ENCODE measurements around the gene GDPD5. TPM values are rescaled to one million over a fixed set of nuclear protein-coding genes. Genes with fewer than 3 reads are reported as not detected.
A peak's percentile ranks its signal among the peaks of the same experiment; 100 is the strongest.

GDPD5 gene
- total RNA-seq, 1 experiment from 2014 or later = 28.6 TPM

DNA sequence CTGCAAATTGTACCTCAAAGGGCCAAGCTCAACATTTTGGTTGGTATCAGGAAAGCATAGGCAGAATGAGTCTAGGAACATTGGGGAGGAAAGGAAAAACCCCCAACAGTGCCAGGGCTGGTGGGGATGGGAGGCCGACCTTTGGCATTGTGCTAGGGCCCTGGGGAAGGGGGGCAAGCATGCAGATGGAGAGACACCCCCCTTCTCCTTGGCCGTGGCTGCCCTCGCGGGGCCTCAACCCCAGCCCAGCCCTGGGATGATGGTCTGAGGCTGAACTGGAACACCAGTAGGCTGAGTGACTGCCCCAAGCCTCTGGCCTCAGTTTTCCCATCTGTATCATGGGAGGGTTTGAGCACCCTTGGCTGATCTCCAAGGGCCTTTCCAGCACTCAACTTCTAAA, 40.0 kb downstream of the GDPD5 start:
- no peaks in the 10 kb centered on the region for H3K9me3 Mint-ChIP-seq (ENCODE audit: unreplicated experiment)
- BruUV-seq (replicated peaks) = no TSS peak
- Histone ChIP-seq H3K4me1 (peaks cover 20% of the 10 kb centered on the region), H3K4me3 (ENCODE audit: low read depth, low read length) (no peak overlapping the region), H3K27me3 (replicated peaks; ENCODE audit: control insufficient read depth, insufficient read depth, low read length) (no peaks in the 10 kb centered on the region), H3K36me3 (ENCODE audit: control insufficient read depth, insufficient read depth, low read length) (no peaks in the 10 kb centered on the region), H3K9me3 (no peaks in the 10 kb centered on the region)
- no peaks in the 10 kb centered on the region for H3K27me3 Mint-ChIP-seq (ENCODE audit: insufficient read depth, unreplicated experiment)
- peaks cover 20% of the 10 kb centered on the region for H3K4me1 Mint-ChIP-seq (ENCODE audit: low read depth, unreplicated experiment)
- no peaks in the 10 kb centered on the region for H3K36me3 Mint-ChIP-seq (ENCODE audit: insufficient read depth, unreplicated experiment)
- no peak for TF ChIP-seq CTCF (IDR thresholded peaks at IDR 0.05; ENCODE audit: insufficient read depth in 1 of 2, low read depth in 1 of 2, low read length in 1 of 2, severe bottlenecking in 1 of 2, unreplicated experiment in 1 of 2)
- ChIA-PET CTCF (interaction anchor here (1.3 kb wide), 1 partner anchor 13 kb away, joined by 4 read pairs; no protein-coding TSS in a partner anchor), POLR2A (no interaction called here)
- intact Hi-C loops (cut with micrococcal nuclease; ENCODE audit: unreplicated experiment) = no loop called here
- no peak overlapping the region for H3K4me3 Mint-ChIP-seq (ENCODE audit: unreplicated experiment)
- H3K27ac Mint-ChIP-seq (ENCODE audit: unreplicated experiment) = no peak overlapping the region
- DNase-seq = no peak

DNA sequence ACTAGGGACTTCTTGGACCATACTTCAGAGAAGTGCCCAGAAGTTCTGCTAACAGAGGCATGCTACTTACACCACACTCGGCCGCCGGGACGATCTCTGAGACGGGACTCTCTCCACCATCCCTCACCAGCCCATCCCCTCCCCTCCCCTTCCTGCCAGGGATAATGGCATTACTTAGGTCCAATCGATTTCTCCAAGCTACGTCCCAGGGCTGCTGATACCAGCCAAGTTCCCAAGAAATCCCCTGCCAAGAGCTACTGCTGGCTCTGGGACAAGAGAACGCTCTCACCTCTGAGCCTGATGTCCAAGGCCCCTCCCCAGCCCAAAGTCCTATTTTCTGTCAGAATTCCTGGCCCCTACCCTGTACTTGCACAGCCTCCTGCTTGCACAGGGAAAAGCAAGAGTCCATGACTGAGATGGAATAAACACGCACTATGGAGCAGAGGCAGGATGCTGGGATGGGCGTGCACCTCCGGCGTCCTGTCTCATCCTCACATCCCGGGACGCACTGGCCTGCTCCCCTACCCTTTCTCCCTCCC, 42.7 kb downstream of the GDPD5 start:
- no peak overlapping the region for H3K27ac Mint-ChIP-seq (ENCODE audit: unreplicated experiment)
- no peak overlapping the region for H3K4me3 Mint-ChIP-seq (ENCODE audit: unreplicated experiment)
- CTCF ChIA-PET = interaction anchor here (0.6 kb wide), 1 partner anchor 15 kb away, joined by 4 read pairs; no protein-coding TSS in a partner anchor
- H3K4me3 ChIP-seq (ENCODE audit: low read depth, low read length) = no peak overlapping the region
- no TSS peak for BruUV-seq (replicated peaks)
- no peaks in the 10 kb centered on the region for H3K27me3 Mint-ChIP-seq (ENCODE audit: insufficient read depth, unreplicated experiment)
- DNase-seq = peak in 1 of 2 experiments; percentile 45
- H3K4me1 ChIP-seq = peaks cover 11% of the 10 kb centered on the region
- H3K36me3 ChIP-seq (ENCODE audit: control insufficient read depth, insufficient read depth, low read length) = no peaks in the 10 kb centered on the region
- no peaks in the 10 kb centered on the region for H3K9me3 ChIP-seq
- TF ChIP-seq CTCF (IDR thresholded peaks at IDR 0.05; ENCODE audit: insufficient read depth in 1 of 2, low read depth in 1 of 2, low read length in 1 of 2, severe bottlenecking in 1 of 2, unreplicated experiment in 1 of 2) = no peak
- H3K4me1 Mint-ChIP-seq (ENCODE audit: low read depth, unreplicated experiment) = peaks cover 14% of the 10 kb centered on the region
- no peaks in the 10 kb centered on the region for H3K9me3 Mint-ChIP-seq (ENCODE audit: unreplicated experiment)
- POLR2A ChIA-PET = no interaction called here
- no peaks in the 10 kb centered on the region for H3K36me3 Mint-ChIP-seq (ENCODE audit: insufficient read depth, unreplicated experiment)
- no peaks in the 10 kb centered on the region for H3K27me3 ChIP-seq (replicated peaks; ENCODE audit: control insufficient read depth, insufficient read depth, low read length)
- intact Hi-C loops (cut with micrococcal nuclease; ENCODE audit: unreplicated experiment) = no loop called here

DNA sequence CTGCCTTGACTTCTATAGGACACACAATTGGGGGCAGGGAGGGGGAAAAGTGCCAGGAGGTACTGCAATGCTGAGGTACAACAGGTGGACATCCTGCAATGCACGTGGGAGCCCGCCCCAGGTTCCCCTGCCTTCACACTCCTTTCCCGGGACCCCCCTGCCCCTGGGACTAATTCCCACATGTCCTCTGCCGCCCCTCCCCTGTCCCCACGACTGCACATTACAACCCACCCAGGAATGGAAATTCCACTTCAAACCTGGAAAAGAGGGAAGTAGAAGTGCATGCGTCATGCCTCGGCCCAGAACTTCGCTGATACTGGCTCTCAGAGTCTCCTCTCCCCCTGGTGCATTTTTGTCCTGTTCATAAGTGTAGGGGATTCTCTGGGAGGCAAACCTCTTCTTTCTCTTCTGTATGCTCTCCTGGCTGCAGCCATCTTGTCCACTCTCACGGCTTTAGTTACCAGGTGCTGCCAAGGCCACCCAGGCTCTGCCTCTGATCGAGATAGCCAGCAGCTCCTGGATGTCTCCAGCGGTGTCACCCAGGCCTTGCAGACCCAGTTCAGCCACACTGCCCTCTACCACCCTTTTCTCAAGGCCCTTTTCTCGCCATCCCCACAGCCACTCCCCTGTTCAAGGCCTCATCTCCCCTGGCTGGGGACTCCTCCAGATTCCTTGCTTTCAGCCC, 43.7 kb downstream of the GDPD5 start:
- Histone ChIP-seq H3K36me3 (ENCODE audit: control insufficient read depth, insufficient read depth, low read length) (no peaks in the 10 kb centered on the region), H3K4me1 (peaks cover 11% of the 10 kb centered on the region), H3K27me3 (replicated peaks; ENCODE audit: control insufficient read depth, insufficient read depth, low read length) (no peaks in the 10 kb centered on the region), H3K4me3 (ENCODE audit: low read depth, low read length) (no peak overlapping the region), H3K9me3 (no peaks in the 10 kb centered on the region)
- POLR2A ChIA-PET = no interaction called here
- CTCF ChIA-PET = interaction anchor here (0.7 kb wide), 1 partner anchor 52 kb away, joined by 3 read pairs; no protein-coding TSS in a partner anchor
- no peak overlapping the region for H3K27ac Mint-ChIP-seq (ENCODE audit: unreplicated experiment)
- no peaks in the 10 kb centered on the region for H3K27me3 Mint-ChIP-seq (ENCODE audit: insufficient read depth, unreplicated experiment)
- H3K4me1 Mint-ChIP-seq (ENCODE audit: low read depth, unreplicated experiment) = peaks cover 14% of the 10 kb centered on the region
- no peaks in the 10 kb centered on the region for H3K9me3 Mint-ChIP-seq (ENCODE audit: unreplicated experiment)
- TF ChIP-seq CTCF (IDR thresholded peaks at IDR 0.05; ENCODE audit: insufficient read depth in 1 of 2, low read depth in 1 of 2, low read length in 1 of 2, severe bottlenecking in 1 of 2, unreplicated experiment in 1 of 2) = no peak
- no peak overlapping the region for H3K4me3 Mint-ChIP-seq (ENCODE audit: unreplicated experiment)
- DNase-seq = no peak
- intact Hi-C loops (cut with micrococcal nuclease; ENCODE audit: unreplicated experiment) = no loop called here
- no peaks in the 10 kb centered on the region for H3K36me3 Mint-ChIP-seq (ENCODE audit: insufficient read depth, unreplicated experiment)
- BruUV-seq (replicated peaks) = no TSS peak

All from Caco-2 (cell line).